ENCODE data around the gene MICAL2. TPM values are rescaled to one million over a fixed set of nuclear protein-coding genes. Genes with fewer than 3 reads are reported as not detected.
"Not testable (repeated sequence)": the region's sequence is repeated elsewhere in the genome, so short reads cannot be mapped to it uniquely, and the experiment has no call there.

MICAL2 gene
- total RNA-seq, 1 experiment from 2014 or later, result 314 TPM

DNA sequence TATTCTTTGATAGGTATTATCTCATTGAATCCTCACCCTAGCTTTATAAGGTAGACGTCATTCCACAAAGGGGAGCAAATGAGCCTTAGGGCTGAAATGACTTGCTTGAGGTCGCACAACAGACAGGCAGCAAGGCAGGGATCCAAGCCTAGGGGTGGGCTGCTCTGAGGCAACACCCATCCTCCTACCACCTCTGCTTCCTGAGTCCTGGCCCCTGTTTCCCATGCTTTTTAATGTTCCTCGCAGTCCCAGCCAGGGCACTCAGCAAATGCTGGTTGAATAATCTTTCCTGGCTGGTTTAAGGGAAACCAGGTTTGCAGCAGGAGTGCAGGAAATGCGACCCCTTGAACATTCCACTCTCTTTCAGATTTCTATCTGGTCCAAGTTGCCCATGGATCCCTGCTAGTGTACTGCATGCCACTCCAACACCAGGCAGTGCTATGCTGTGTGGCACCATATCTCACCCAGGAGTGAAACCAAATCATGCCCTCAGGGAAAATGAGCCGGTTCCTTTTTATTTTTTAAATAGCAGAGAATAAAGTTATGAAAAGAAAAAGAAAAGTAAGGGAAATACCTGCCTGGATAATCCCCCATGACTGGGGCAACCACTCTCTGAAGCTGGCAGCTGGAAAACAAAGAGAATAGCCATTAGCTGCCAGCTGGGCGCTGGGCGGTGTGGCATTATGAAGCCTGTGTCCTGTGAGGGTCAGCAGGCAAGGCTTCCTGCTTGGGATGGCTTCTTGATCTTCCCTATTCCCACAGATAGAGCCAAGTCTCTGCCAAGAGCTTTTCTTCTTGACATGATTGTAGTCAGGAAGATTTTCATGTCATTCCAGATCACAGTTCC, 21.8 kb downstream of the MICAL2 start:
- DNase-seq (ENCODE audit: low read depth), result no peak

DNA sequence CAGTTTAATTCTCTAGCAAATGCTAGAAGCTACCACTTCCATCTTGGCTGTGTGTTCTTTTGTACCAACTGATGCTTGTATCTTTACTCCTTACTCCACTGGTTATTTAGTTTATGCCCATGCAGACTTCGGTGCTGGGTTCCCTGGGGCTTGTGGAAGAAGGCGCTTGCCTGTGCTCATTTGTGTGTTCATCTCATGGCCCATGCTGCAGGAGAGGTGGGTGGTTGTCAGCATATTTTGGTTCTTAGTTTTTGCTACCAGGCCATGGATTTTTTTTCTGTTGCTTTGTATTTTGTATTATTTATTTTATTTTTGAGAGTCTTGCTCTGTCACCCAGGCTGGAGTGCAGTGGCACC, 22.4 kb downstream of the MICAL2 start:
- DNase-seq (ENCODE audit: low read depth), result no peak

DNA sequence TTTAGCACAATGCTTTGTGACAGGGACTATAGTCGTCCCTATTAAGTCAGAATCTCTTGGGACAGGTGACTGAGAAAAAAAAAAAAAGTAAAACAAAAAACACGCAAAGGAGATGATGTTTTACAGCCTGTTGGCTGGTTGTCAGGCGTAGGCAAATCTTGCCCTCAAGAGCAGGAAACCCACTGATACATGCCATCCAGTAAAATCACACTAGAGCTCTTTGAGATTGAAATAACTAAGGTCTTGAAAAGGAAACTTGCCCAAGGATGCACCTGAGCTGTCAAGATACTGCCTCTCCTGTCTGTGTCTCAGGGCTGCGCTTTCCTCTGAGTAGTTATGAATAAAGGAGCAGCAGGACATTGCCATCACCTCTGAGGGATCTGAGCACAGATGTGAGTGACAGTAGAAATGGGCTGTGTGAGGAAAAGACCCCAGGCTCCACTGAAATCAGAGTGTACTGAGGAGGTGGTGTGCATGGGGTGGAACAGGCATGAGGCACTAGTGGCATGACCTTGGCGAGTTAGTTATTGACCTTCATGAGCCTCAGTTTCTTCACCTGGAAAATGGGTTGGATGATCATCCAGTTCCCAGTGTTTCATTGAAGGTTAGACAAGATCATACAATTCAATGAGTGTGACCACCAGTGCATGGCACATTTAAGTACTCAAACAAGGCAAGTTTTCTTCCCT, 23.3 kb downstream of the MICAL2 start:
- no peak for DNase-seq (ENCODE audit: low read depth)

- no peak for DNase-seq (ENCODE audit: low read depth)
Observed at GRCh38 chr11:12134236-12134585, 23.8 kb downstream of the MICAL2 start.

- no peak for DNase-seq (ENCODE audit: low read depth)
Observed at GRCh38 chr11:12135185-12135584, 24.8 kb downstream of the MICAL2 start.

- no peak for DNase-seq (ENCODE audit: low read depth)
Observed at GRCh38 chr11:12137005-12137690, 26.8 kb downstream of the MICAL2 start.

DNA sequence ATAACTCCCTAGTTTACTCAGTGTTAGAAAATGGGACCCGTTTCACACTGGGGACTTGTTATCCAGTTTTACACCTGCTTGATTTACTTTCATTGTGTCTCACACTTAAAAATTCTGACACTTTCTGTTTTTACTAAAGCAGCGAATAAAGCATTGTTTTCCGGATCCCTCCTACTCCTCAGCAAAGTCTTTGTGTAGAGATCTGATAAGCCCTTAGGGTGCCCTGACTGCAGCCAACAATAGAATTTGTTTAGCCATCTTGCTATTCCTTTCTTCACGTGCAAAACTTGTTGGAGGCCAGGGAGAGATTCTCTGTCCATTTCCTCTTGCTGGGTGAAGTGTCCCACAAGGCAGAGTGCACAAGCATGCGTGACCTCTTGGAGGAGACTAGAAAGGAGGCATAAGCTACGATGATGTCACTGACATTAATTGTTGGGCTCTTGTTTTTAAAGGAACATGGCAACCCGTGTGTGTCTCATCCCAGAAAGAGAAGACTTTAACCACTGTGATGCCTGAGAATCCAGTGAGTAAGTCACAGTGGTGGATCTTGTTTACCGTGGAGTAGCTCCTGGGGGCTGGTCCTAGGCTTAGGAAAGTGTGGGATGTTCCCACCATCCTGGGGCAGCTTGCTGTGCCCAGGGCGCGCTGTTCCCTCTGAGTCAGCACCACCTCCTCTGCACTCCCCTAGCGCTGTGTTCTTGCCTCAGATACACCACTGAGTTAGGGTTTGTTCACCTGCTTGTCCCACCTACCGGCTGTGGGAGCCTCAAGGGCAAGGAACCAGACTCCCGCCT, 27.7 kb downstream of the MICAL2 start:
- peak; percentile 96 for DNase-seq (ENCODE audit: low read depth)

- peak; percentile 87 for DNase-seq (ENCODE audit: low read depth)
Observed at GRCh38 chr11:12139144-12139881, 28.9 kb downstream of the MICAL2 start.

GRCh38 chr11:12140186-12140793, 29.9 kb downstream of the MICAL2 start:
- no peak for DNase-seq (ENCODE audit: low read depth)

- no peak for DNase-seq (ENCODE audit: low read depth)
Observed at GRCh38 chr11:12141283-12141682, 30.9 kb downstream of the MICAL2 start.

DNA sequence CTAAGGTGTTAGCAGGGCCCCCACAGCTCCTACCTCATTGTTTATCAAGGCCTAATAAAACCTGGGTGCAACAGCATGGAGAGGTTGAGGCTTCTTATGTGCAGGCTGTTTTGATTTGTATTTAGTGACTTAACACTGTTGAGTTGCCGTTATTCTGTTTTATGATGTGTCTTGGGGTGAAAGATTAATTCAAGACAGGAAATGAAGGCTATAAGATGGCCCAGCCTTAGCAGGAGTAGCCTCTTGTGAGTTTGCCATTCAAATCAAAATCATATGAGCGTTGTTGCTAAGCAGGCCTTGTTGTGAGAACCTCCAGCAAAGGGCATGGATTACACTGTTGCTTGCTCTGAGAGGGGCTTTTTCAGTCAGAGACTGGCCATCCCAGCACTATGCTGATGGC, 31.8 kb downstream of the MICAL2 start:
- DNase-seq (ENCODE audit: low read depth), result no peak

GRCh38 chr11:12142909-12143308, 32.5 kb downstream of the MICAL2 start:
- no peak for DNase-seq (ENCODE audit: low read depth)

- no peak for DNase-seq (ENCODE audit: low read depth)
Observed at GRCh38 chr11:12143461-12144258, 33.3 kb downstream of the MICAL2 start.

- DNase-seq (ENCODE audit: low read depth), result no peak
Observed at GRCh38 chr11:12144330-12145174, 34.2 kb downstream of the MICAL2 start.

- DNase-seq (ENCODE audit: low read depth), result not testable (repeated sequence)
Observed at GRCh38 chr11:12146678-12147077, 36.3 kb downstream of the MICAL2 start.

GRCh38 chr11:12147827-12148226, 37.4 kb downstream of the MICAL2 start:
- DNase-seq (ENCODE audit: low read depth), result no peak

DNA sequence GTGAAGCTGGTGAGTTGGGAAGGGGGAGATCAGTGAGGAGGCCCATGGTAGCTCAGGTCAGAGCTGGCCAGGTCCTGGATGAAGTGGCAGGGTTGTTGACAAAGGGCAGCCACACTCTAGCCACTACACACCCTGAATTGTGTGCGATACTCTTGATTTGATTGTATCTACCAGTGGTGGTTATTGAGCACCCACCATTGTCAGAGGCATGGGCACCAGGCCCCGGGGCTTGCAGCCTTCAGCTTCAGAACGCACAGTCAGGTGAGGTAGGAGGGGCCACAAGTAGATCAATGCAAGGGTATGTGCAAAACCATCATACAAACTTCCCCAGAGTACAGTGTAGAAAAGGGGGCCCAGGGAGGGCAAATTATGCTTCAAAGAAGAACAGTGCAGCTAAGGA, 38.1 kb downstream of the MICAL2 start:
- DNase-seq (ENCODE audit: low read depth), result no peak

DNA sequence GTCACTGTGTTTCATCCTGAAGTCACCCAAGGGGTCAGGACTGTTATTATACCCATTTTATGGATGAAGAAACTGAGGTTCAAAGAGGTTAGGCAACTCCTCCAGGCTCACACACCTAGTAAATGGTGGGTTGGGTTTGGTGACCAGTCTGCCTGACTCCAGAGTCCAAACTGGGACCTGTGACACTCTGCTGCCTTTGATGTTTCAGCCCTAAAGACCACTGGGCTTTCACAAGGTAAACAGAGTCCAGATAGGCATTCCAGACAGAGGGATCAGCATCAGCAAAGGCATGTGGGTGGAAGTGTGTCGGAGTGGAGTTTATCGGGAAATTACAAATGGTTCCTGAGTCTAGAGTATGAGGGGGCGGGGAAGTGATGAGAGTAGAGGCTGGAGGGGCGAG, 38.5 kb downstream of the MICAL2 start:
- DNase-seq (ENCODE audit: low read depth), result no peak

All from HT1080 (cell line).